IMR-90 (cell line): ENCODE results near the gene FRMPD3. TPM values are rescaled to one million over a fixed set of nuclear protein-coding genes. Genes with fewer than 3 reads are reported as not detected.

ENCODE experiments used
- ATAC-seq: fragments of 200-7000 bp; cut with Tn5 transposase; 2 replicates; pipeline ENCODE4 v1.9.1; 2020; ENCODE audit warnings: low read depth, mild to moderate bottlenecking, moderate library complexity
- BruUV-seq: library from RNA; stranded (reverse); fragments of 400-500 nt; replicated peaks from 2 replicates; lab custom pipeline; 2021; lab: Mats Ljungman, UMichigan
- CTCF ChIA-PET: fragments of 300-600 bp; formaldehyde crosslinking; extraction: SDS; loops from one replicate; lab custom pipeline; 2021; ENCODE audit warnings: antibody characterized with exemption; lab: Yijun Ruan, JAX
- POLR2A ChIA-PET: fragments of 300-600 bp; sonication (Branson Sonifier 250); formaldehyde crosslinking; loops from one replicate; lab custom pipeline; 2022; ENCODE audit warnings: antibody characterized with exemption; ENCODE audit not compliant: unreplicated experiment; lab: Charles Lee
- DNase-seq: peaks from one replicate; pipeline ENCODE4 v3.0.0; 2013
- H2AFZ ChIP-seq: replicated peaks from 2 replicates; pipeline ENCODE3; 2013; ENCODE audit warnings: low read length, mild to moderate bottlenecking; ENCODE audit not compliant: poor library complexity
- H2AK5ac ChIP-seq: 2 replicates; pipeline ENCODE4 v1.6.1; 2013; ENCODE audit warnings: low read depth, low read length, inconsistent platforms
- H2AK9ac ChIP-seq: replicated peaks from 2 replicates; pipeline ENCODE3; 2013; ENCODE audit warnings: mild to moderate bottlenecking, low read depth, low read length, moderate library complexity; ENCODE audit not compliant: poor library complexity
- H2BK120ac ChIP-seq: 2 replicates; pipeline ENCODE4 v1.6.1; 2013; ENCODE audit warnings: low read depth, low read length, inconsistent platforms
- H2BK15ac ChIP-seq: 3 replicates; pipeline ENCODE4 v1.6.1; 2013; ENCODE audit warnings: low read depth, low read length, inconsistent platforms
- H2BK20ac ChIP-seq: 2 replicates; pipeline ENCODE4 v1.6.1; 2013; ENCODE audit warnings: low read depth, mild to moderate bottlenecking, inconsistent platforms, low read length, moderate library complexity
- H2BK5ac ChIP-seq: 2 replicates; pipeline ENCODE4 v1.6.1; 2013; ENCODE audit warnings: mild to moderate bottlenecking, low read depth, low read length, inconsistent platforms; ENCODE audit not compliant: poor library complexity, severe bottlenecking
- H3K14ac ChIP-seq: replicated peaks from 2 replicates; pipeline ENCODE4 v1.6.1; 2013; ENCODE audit warnings: low read depth, low read length, inconsistent platforms
- H3K18ac ChIP-seq: 2 replicates; pipeline ENCODE4 v1.6.1; 2013; ENCODE audit warnings: low read depth, low read length, control low read depth
- H3K23ac ChIP-seq: 2 replicates; pipeline ENCODE4 v1.6.1; 2013; ENCODE audit warnings: low read depth, low read length, inconsistent platforms
- H3K27ac ChIP-seq: 2 replicates; pipeline ENCODE4 v1.5.1; 2013; ENCODE audit warnings: mild to moderate bottlenecking, control low read depth, low read length; ENCODE audit not compliant: insufficient read depth
- H3K27me3 ChIP-seq: 2 replicates; pipeline ENCODE4 v1.6.1; 2013; ENCODE audit warnings: low read length; ENCODE audit not compliant: control insufficient read depth, insufficient read depth
- H3K36me3 ChIP-seq: 2 replicates; pipeline ENCODE4 v1.6.1; 2013; ENCODE audit warnings: low read length, mixed read lengths; ENCODE audit not compliant: control insufficient read depth, insufficient read depth
- H3K4ac ChIP-seq: 2 replicates; pipeline ENCODE4 v1.6.1; 2013; ENCODE audit warnings: low read depth, low read length, inconsistent platforms
- H3K4me1 ChIP-seq: 2 replicates; pipeline ENCODE4 v1.6.1; 2013; ENCODE audit warnings: low read length, mixed read lengths; ENCODE audit not compliant: control insufficient read depth, insufficient read depth
- H3K4me2 ChIP-seq: 2 replicates; pipeline ENCODE4 v1.6.1; 2013; ENCODE audit warnings: low read depth, mild to moderate bottlenecking, control low read depth, low read length, moderate library complexity
- H3K4me3 ChIP-seq: 2 replicates; pipeline ENCODE4 v1.5.1; 2013; ENCODE audit warnings: low read depth, mild to moderate bottlenecking, control low read depth, low read length, moderate library complexity; ENCODE audit not compliant: insufficient read depth
- H3K56ac ChIP-seq: 2 replicates; pipeline ENCODE4 v1.6.1; 2013; ENCODE audit warnings: low read length, inconsistent platforms; ENCODE audit not compliant: insufficient read depth; ENCODE audit errors: extremely low read depth
- H3K79me1 ChIP-seq, 2 experiments: 2 replicates each; pipeline ENCODE4 v1.6.1; 2013; ENCODE audit warnings: low read length in 2 of 2, inconsistent platforms in 1 of 2, low read depth in 1 of 2
- H3K9ac ChIP-seq: 2 replicates; pipeline ENCODE4 v1.6.1; 2013; ENCODE audit warnings: low read depth, low read length, control low read depth
- H3K9me1 ChIP-seq: 2 replicates; pipeline ENCODE4 v1.6.1; 2013; ENCODE audit warnings: low read length, inconsistent platforms; ENCODE audit not compliant: insufficient read depth
- H3K9me3 ChIP-seq: 2 replicates; pipeline ENCODE4 v1.6.1; 2013; ENCODE audit warnings: low read length; ENCODE audit not compliant: control insufficient read depth, insufficient read depth
- H4K20me1 ChIP-seq: 2 replicates; pipeline ENCODE4 v1.6.1; 2013; ENCODE audit warnings: low read length, inconsistent platforms; ENCODE audit not compliant: insufficient read depth
- H4K5ac ChIP-seq: 2 replicates; pipeline ENCODE4 v1.6.1; 2013; ENCODE audit warnings: mild to moderate bottlenecking, low read depth, low read length, control low read depth
- H4K8ac ChIP-seq, 2 experiments: 2 replicates each; pipeline ENCODE4 v1.6.1; 2013; ENCODE audit warnings: low read depth in 2 of 2, low read length in 2 of 2, control low read depth in 1 of 2, inconsistent platforms in 1 of 2
- H4K91ac ChIP-seq: 2 replicates; pipeline ENCODE4 v1.6.1; 2013; ENCODE audit warnings: low read depth, low read length, inconsistent platforms; ENCODE audit not compliant: insufficient read depth
- CHD1 ChIP-seq: IDR thresholded peaks from 2 replicates; pipeline ENCODE4 v1.6.1; 2012; ENCODE audit warnings: low read depth, low read length, improper control_type of control experiment
- MXI1 ChIP-seq: IDR thresholded peaks from 2 replicates; pipeline ENCODE4 v1.6.1; 2012; ENCODE audit warnings: low read depth, mild to moderate bottlenecking, low read length, moderate library complexity, borderline replicate concordance
- POLR2A ChIP-seq: IDR thresholded peaks from 2 replicates; pipeline ENCODE4 v1.6.1; 2012; ENCODE audit warnings: mild to moderate bottlenecking, low read depth, low read length
- WGBS, 2 experiments: methylation state at CpG; one replicate each; pipeline versions ENCODE4 v1.1.5 to v1.1.7; 2013; ENCODE audit warnings: missing lambda C conversion rate in 2 of 2; ENCODE audit not compliant: insufficient read length in 1 of 2; ENCODE audit errors: extremely low coverage in 2 of 2; 5-methylcytosine and 5-hydroxymethylcytosine counted together
- dilution Hi-C: fragments of 300-500 bp; cut with HindIII; formaldehyde crosslinking; loops from one replicate; pipeline ENCODE4 v1.14.3; 2018; ENCODE audit warnings: low sequenced_read_pairs; ENCODE audit not compliant: unreplicated experiment
- in situ Hi-C: fragments of 300-500 bp; cut with MboI; formaldehyde crosslinking; loops from 3 replicates; pipeline ENCODE4 v1.14.3; 2019; ENCODE audit warnings: low sequenced_read_pairs, inconsistent platforms, mixed read lengths
- intact Hi-C: fragments of 100-400 bp; cut with micrococcal nuclease; formaldehyde crosslinking; loops from 2 replicates; pipeline ENCODE4 v1.10.0; 2022
- polyA plus RNA-seq, 3 experiments: library from polyadenylated mRNA; depleted of rRNA; stranded (reverse); fragments of >200 nt; gene quantifications; 2 replicates each; pipeline ENCODE4 v1.2.3, GENCODE V29; 2012; ENCODE audit warnings: low replicate concordance in 1 of 3
- total RNA-seq: library from RNA; depleted of rRNA; stranded (reverse); fragments of >200 nt; gene quantifications from 2 replicates; pipeline ENCODE4 v1.2.3, GENCODE V29; 2012
- TF ChIP-seq, protein P1 (sequence below): conservative IDR thresholded peaks from 2 replicates; pipeline ENCODE4 v1.5.1; 2012; ENCODE audit warnings: mild to moderate bottlenecking, low read depth, low read length, improper control_type of control experiment

FRMPD3 gene
- total and polyA plus RNA-seq, 2 of the 4 experiments (the other 2 are of a cell fraction): under 0.01 to 0.19 TPM

DNA sequence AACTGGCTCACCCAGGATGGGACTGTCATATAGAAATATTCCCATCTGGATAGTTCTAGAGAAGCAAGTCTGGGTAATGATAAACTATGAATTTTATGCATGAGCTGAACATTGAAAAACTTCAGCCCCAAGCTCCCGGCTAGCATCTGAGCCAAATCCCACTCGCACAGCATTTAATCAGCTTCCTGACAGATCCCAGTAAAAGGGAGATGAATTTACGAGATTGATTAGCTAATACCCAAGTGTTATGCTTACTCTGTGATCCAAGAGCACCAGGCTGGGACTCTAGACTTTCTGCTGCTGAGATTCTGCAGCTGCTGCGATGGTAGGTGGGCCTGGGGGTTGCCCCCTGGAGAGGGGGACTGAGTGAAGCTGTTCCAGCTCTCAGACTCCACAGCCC, 28.0 kb downstream of the FRMPD3 start:
- BruUV-seq: no TSS peak
- WGBS, 2 experiments: no CpG with 5 or more reads among the region's 4 CpGs
- H3K9ac ChIP-seq: no peak overlapping the region
- no peak overlapping the region for H3K27ac ChIP-seq
- ChIA-PET POLR2A (no interaction called here), CTCF (no interaction called here)
- H2BK20ac ChIP-seq: no peak overlapping the region
- no peak overlapping the region for H2BK5ac ChIP-seq
- intact Hi-C loops: no loop called here
- no peak overlapping the region for H4K91ac ChIP-seq
- H3K4me2 ChIP-seq: no peak overlapping the region
- peaks cover 42% of the 10 kb centered on the region for H3K27me3 ChIP-seq
- no peaks in the 10 kb centered on the region for H3K4me1 ChIP-seq
- H3K23ac ChIP-seq: no peak overlapping the region
- no peak overlapping the region for H2BK120ac ChIP-seq
- H2AK5ac ChIP-seq: no peak overlapping the region
- no peak overlapping the region for H3K18ac ChIP-seq
- H3K4me3 ChIP-seq: no peak overlapping the region
- dilution Hi-C loops: no loop called here
- H3K56ac ChIP-seq: no peak overlapping the region
- TF ChIP-seq, protein P1, sequence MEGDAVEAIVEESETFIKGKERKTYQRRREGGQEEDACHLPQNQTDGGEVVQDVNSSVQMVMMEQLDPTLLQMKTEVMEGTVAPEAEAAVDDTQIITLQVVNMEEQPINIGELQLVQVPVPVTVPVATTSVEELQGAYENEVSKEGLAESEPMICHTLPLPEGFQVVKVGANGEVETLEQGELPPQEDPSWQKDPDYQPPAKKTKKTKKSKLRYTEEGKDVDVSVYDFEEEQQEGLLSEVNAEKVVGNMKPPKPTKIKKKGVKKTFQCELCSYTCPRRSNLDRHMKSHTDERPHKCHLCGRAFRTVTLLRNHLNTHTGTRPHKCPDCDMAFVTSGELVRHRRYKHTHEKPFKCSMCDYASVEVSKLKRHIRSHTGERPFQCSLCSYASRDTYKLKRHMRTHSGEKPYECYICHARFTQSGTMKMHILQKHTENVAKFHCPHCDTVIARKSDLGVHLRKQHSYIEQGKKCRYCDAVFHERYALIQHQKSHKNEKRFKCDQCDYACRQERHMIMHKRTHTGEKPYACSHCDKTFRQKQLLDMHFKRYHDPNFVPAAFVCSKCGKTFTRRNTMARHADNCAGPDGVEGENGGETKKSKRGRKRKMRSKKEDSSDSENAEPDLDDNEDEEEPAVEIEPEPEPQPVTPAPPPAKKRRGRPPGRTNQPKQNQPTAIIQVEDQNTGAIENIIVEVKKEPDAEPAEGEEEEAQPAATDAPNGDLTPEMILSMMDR: no peak
- TF ChIP-seq POLR2A: no peak
- no peak for TF ChIP-seq MXI1
- no peak for TF ChIP-seq CHD1
- no peak overlapping the region for H3K14ac ChIP-seq
- no peaks in the 10 kb centered on the region for H3K36me3 ChIP-seq
- in situ Hi-C loops: no loop called here
- no peaks in the 10 kb centered on the region for H3K9me1 ChIP-seq
- ATAC-seq (no peak), DNase-seq (no peak)
- H4K5ac ChIP-seq: no peak overlapping the region
- H3K9me3 ChIP-seq: no peaks in the 10 kb centered on the region
- no peak overlapping the region for H4K8ac ChIP-seq
- no peak overlapping the region for H2AK9ac ChIP-seq
- H4K20me1 ChIP-seq: no peaks in the 10 kb centered on the region
- no peak overlapping the region for H2AFZ ChIP-seq
- no peaks in the 10 kb centered on the region for H3K79me1 ChIP-seq
- no peak overlapping the region for H2BK15ac ChIP-seq
- no peak overlapping the region for H3K4ac ChIP-seq
